ENCODE data around the gene CAPN12. TPM values are rescaled to one million over a fixed set of nuclear protein-coding genes. Genes with fewer than 3 reads are reported as not detected.

Gene CAPN12
- total and polyA plus RNA-seq, 2 of the 4 experiments (the other 2 are of a cell fraction): 0.18 to 0.97 TPM

GRCh38 chr19:38717051-38717450 is 27.2 kb downstream of the CAPN12 start:
- no peak overlapping the region for H3K4me2 ChIP-seq (ENCODE audit: low read depth, low read length)
- no peak overlapping the region for H4K5ac ChIP-seq (ENCODE audit: low read depth, low read length)
- H2BK120ac ChIP-seq (ENCODE audit: low read depth, low read length): no peak overlapping the region
- H3K27ac ChIP-seq (ENCODE audit: insufficient read depth, low read length): no peak overlapping the region
- H3K27me3 ChIP-seq (ENCODE audit: control insufficient read depth, insufficient read depth, low read length): no peaks in the 10 kb centered on the region
- H2AFZ ChIP-seq (replicated peaks; ENCODE audit: low read length, poor library complexity): peak overlapping the region; percentile 49
- no peak for DNase-seq
- CTCF ChIA-PET: no interaction called here
- H2AK9ac ChIP-seq (replicated peaks; ENCODE audit: low read depth, low read length, poor library complexity): peak overlapping the region; percentile 37
- POLR2A ChIA-PET (ENCODE audit: unreplicated experiment): no interaction called here
- H3K56ac ChIP-seq (ENCODE audit: extremely low read depth, insufficient read depth, low read length): no peak overlapping the region
- in situ Hi-C loops (cut with MboI; ENCODE audit: low sequenced_read_pairs): no loop called here
- ATAC-seq (ENCODE audit: low read depth): no peak
- no peak overlapping the region for H3K4me3 ChIP-seq (ENCODE audit: insufficient read depth, low read depth, low read length)
- no peaks in the 10 kb centered on the region for H3K9me3 ChIP-seq (ENCODE audit: control insufficient read depth, insufficient read depth, low read length)
- H3K4ac ChIP-seq (ENCODE audit: low read depth, low read length): no peak overlapping the region
- no peak overlapping the region for H3K18ac ChIP-seq (ENCODE audit: low read depth, low read length)
- H2AK5ac ChIP-seq (ENCODE audit: low read depth, low read length): no peak overlapping the region
- no peak overlapping the region for H4K91ac ChIP-seq (ENCODE audit: insufficient read depth, low read depth, low read length)
- H3K9ac ChIP-seq (ENCODE audit: low read depth, low read length): no peak overlapping the region
- no peak overlapping the region for H4K8ac ChIP-seq (ENCODE audit: low read depth in 2 of 2, low read length in 2 of 2)
- 97% methylated on average over 14 of the region's 17 CpGs; no CpG with 5 or more reads in 1 of the 2 experiments for WGBS, 2 experiments (ENCODE audit: extremely low coverage in 2 of 2, insufficient read length in 1 of 2)
- H2BK15ac ChIP-seq (ENCODE audit: low read depth, low read length): no peak overlapping the region
- H3K79me1 ChIP-seq (ENCODE audit: low read depth in 1 of 2, low read length in 2 of 2): peaks cover 55 to 92% of the 10 kb centered on the region in 2 experiments
- H3K14ac ChIP-seq (replicated peaks; ENCODE audit: low read depth, low read length): no peak overlapping the region
- peaks cover 23% of the 10 kb centered on the region for H3K4me1 ChIP-seq (ENCODE audit: control insufficient read depth, insufficient read depth, low read length)
- peaks cover 52% of the 10 kb centered on the region for H4K20me1 ChIP-seq (ENCODE audit: insufficient read depth, low read length)
- dilution Hi-C loops (cut with HindIII; ENCODE audit: low sequenced_read_pairs, unreplicated experiment): no loop called here
- H2BK5ac ChIP-seq (ENCODE audit: low read depth, low read length, poor library complexity, severe bottlenecking): no peak overlapping the region
- TF ChIP-seq MAFK (IDR thresholded peaks at IDR 0.05; ENCODE audit: low read depth, low read length) (no peak), RCOR1 (IDR thresholded peaks at IDR 0.05; ENCODE audit: insufficient replicate concordance, low read length) (no peak), MXI1 (IDR thresholded peaks at IDR 0.05; ENCODE audit: borderline replicate concordance, low read depth, low read length) (no peak), CHD1 (IDR thresholded peaks at IDR 0.05; ENCODE audit: low read depth, low read length) (no peak), ELK1 (IDR thresholded peaks at IDR 0.05; ENCODE audit: borderline replicate concordance, low read depth, low read length) (no peak), RAD21 (IDR thresholded peaks at IDR 0.05; ENCODE audit: low read length) (no peak)
- TF ChIP-seq, protein P1, sequence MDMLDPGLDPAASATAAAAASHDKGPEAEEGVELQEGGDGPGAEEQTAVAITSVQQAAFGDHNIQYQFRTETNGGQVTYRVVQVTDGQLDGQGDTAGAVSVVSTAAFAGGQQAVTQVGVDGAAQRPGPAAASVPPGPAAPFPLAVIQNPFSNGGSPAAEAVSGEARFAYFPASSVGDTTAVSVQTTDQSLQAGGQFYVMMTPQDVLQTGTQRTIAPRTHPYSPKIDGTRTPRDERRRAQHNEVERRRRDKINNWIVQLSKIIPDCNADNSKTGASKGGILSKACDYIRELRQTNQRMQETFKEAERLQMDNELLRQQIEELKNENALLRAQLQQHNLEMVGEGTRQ (IDR thresholded peaks at IDR 0.05; ENCODE audit: low read depth, low read length): no peak
- TF ChIP-seq, protein P2, sequence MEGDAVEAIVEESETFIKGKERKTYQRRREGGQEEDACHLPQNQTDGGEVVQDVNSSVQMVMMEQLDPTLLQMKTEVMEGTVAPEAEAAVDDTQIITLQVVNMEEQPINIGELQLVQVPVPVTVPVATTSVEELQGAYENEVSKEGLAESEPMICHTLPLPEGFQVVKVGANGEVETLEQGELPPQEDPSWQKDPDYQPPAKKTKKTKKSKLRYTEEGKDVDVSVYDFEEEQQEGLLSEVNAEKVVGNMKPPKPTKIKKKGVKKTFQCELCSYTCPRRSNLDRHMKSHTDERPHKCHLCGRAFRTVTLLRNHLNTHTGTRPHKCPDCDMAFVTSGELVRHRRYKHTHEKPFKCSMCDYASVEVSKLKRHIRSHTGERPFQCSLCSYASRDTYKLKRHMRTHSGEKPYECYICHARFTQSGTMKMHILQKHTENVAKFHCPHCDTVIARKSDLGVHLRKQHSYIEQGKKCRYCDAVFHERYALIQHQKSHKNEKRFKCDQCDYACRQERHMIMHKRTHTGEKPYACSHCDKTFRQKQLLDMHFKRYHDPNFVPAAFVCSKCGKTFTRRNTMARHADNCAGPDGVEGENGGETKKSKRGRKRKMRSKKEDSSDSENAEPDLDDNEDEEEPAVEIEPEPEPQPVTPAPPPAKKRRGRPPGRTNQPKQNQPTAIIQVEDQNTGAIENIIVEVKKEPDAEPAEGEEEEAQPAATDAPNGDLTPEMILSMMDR (conservative IDR thresholded peaks at IDR 0.05; ENCODE audit: low read depth, low read length): no peak
- no TSS peak for BruUV-seq (replicated peaks)
- no peak overlapping the region for H2BK20ac ChIP-seq (ENCODE audit: low read depth, low read length)
- H3K23ac ChIP-seq (ENCODE audit: low read depth, low read length): no peak overlapping the region
- H3K36me3 ChIP-seq (ENCODE audit: control insufficient read depth, insufficient read depth, low read length): peaks cover 85% of the 10 kb centered on the region
- intact Hi-C loops (cut with micrococcal nuclease): no loop called here
- H3K9me1 ChIP-seq (ENCODE audit: insufficient read depth, low read length): peaks cover 22% of the 10 kb centered on the region

All from IMR-90 (cell line).